ENCODE data around the gene DEPDC7. TPM values are rescaled to one million over a fixed set of nuclear protein-coding genes. Genes with fewer than 3 reads are reported as not detected.
"Not testable (repeated sequence)": the region's sequence is repeated elsewhere in the genome, so short reads cannot be mapped to it uniquely, and the experiment has no call there.

The DEPDC7 gene
- total and polyA plus RNA-seq, 2 of the 8 experiments (the other 6 are each of a cell fraction or from before 2014, with no cell fraction given), result 3.1 to 7.6 TPM

DNA sequence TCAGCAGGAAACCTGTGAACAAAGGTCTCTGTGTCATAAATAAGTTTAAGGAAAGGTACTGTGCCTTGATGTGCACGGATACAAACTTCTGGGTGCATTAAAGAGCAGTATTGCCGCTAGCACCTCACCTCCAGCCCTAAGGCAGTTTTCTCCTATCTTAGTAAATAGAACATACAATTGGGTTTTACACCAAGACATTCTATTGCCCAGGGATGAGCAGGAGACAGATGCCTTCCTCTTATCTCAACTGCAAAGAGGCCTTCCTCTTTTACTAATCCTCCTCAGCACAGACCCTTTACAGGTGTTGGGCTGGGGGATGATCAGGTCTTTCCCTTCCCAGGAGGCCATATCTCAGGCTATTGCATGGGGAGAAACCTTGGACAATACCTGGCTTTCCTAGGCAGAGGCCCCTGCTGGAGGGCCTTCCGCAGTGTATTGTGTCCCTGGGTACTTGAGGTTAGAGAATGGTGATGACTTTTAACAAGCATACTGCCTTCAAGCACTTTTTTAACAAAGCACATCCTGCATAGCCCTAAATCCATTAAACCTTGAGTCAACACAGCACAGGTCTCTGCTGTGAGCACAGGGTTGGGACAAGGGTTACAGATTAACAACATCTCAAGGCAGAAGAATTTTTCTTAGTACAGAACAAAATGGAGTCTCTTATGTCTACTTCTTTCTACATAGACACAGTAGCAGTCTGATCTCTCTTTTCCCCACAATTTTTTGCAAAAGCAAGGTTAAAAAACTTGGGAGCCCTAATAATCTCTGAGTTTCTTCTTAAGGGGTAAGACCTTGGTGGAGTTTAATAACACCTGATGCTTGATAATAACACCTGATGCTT is 34.1 kb downstream of the DEPDC7 start:
- H3K27me3 ChIP-seq (replicated peaks in 1 of 4; ENCODE audit: control insufficient read depth in 3 of 4, extremely low read depth in 1 of 4, insufficient read depth in 3 of 4, low read length in 3 of 4); H3K23me2 ChIP-seq (ENCODE audit: low read depth, low read length); H3K4me3 ChIP-seq (ENCODE audit: extremely low read depth in 1 of 4, insufficient read depth in 2 of 4, low read depth in 3 of 4, low read length in 4 of 4); H3K79me2 ChIP-seq (ENCODE audit: control insufficient read depth in 1 of 2, insufficient read depth in 2 of 2, low read length in 2 of 2); H4K8ac ChIP-seq (ENCODE audit: extremely low read depth, insufficient read depth, low read length); H3K9ac ChIP-seq (replicated peaks in 1 of 4; ENCODE audit: extremely low read depth in 1 of 4, low read depth in 3 of 4, low read length in 3 of 4); H3K9me3 ChIP-seq (ENCODE audit: insufficient read depth in 2 of 2, low read depth in 1 of 2, low read length in 1 of 2); H3K27ac ChIP-seq (ENCODE audit: low read depth, low read length); POLR2A ChIA-PET (ENCODE audit: partially characterized antibody); FAIRE-seq; H2BK120ac ChIP-seq (replicated peaks; ENCODE audit: low read depth, low read length); H3K4me1 ChIP-seq (replicated peaks in 1 of 4; ENCODE audit: control insufficient read depth in 3 of 4, insufficient read depth in 4 of 4, low read length in 3 of 4); H3K79me1 ChIP-seq (ENCODE audit: low read depth, low read length); H2BK12ac ChIP-seq (ENCODE audit: low read depth, low read length); H3K23ac ChIP-seq (ENCODE audit: insufficient read length); H2BK5ac ChIP-seq (ENCODE audit: low read depth, low read length); H3K4ac ChIP-seq (replicated peaks; ENCODE audit: insufficient read length, low read depth, low read length); H3K14ac ChIP-seq (ENCODE audit: insufficient read length); H2BK20ac ChIP-seq (ENCODE audit: low read length); CTCF ChIA-PET (ENCODE audit: partially characterized antibody); H4K91ac ChIP-seq (replicated peaks; ENCODE audit: insufficient read length, low read length); H2AK5ac ChIP-seq (ENCODE audit: low read depth, low read length); H3K56ac ChIP-seq (replicated peaks; ENCODE audit: insufficient read length, low read depth, low read length); H2AFZ ChIP-seq (ENCODE audit: low read length); H4K20me1 ChIP-seq (replicated peaks in 1 of 2; ENCODE audit: control insufficient read depth in 1 of 2, insufficient read depth in 2 of 2, low read length in 2 of 2); H4K5ac ChIP-seq (ENCODE audit: insufficient read length, low read depth, low read length); H3K18ac ChIP-seq (ENCODE audit: extremely low read depth, low read length); H2BK15ac ChIP-seq (ENCODE audit: low read length); H3K4me2 ChIP-seq (ENCODE audit: insufficient read depth in 1 of 2, low read depth in 2 of 2, low read length in 2 of 2): not testable (repeated sequence)
- DNase-seq (ENCODE audit: low read depth in 1 of 2, low spot score in 2 of 2), result peak in 1 of 2 experiments; percentile 21
- peaks cover 0 to 25% (median 8%) of the 10 kb centered on the region in 4 experiments; a peak in 5 of 8 replicates for H3K36me3 ChIP-seq (ENCODE audit: control insufficient read depth in 2 of 4, insufficient read depth in 4 of 4, low read length in 3 of 4)
- WGBS, 2 experiments (ENCODE audit: extremely low coverage in 1 of 2, insufficient coverage in 1 of 2, insufficient read length in 1 of 2, insufficient replicate concordance in 2 of 2, low coverage in 1 of 2, low lambda C conversion rate in 2 of 2, missing lambda C conversion rate in 1 of 2), result 71% methylated on average over 3 of the region's 3 CpGs; no CpG with 5 or more reads in 1 of the 2 experiments

Measured in H1 (cell line).